ENCODE measurements around the gene LRRC8B.

DNA sequence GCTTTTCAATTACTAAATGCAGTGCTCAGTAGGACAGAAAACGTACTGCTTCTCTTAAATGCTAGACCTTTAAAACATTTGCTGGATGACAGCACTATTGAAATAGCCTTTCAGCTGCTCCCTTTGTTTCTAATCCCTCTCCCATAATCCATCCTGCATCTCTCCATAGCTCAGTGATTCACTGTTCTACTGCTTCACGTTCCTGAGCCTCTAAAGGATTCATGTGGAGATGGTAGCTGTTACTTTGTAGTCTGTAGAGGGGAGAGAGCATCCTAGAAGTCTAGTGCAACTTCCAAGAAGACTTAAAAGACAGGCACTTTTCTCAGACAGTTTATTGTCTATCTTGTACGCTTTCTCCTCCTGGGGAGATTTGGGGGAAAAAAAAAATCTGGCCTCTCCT is 51.4 kb downstream of the LRRC8B start:
- TF ChIP-seq, protein P1, sequence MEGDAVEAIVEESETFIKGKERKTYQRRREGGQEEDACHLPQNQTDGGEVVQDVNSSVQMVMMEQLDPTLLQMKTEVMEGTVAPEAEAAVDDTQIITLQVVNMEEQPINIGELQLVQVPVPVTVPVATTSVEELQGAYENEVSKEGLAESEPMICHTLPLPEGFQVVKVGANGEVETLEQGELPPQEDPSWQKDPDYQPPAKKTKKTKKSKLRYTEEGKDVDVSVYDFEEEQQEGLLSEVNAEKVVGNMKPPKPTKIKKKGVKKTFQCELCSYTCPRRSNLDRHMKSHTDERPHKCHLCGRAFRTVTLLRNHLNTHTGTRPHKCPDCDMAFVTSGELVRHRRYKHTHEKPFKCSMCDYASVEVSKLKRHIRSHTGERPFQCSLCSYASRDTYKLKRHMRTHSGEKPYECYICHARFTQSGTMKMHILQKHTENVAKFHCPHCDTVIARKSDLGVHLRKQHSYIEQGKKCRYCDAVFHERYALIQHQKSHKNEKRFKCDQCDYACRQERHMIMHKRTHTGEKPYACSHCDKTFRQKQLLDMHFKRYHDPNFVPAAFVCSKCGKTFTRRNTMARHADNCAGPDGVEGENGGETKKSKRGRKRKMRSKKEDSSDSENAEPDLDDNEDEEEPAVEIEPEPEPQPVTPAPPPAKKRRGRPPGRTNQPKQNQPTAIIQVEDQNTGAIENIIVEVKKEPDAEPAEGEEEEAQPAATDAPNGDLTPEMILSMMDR (IDR thresholded peaks at IDR 0.05): no peak
- TF ChIP-seq POLR2A (IDR thresholded peaks at IDR 0.05; ENCODE audit: low read length) (no peak), RARB (CRISPR knock-in tag; IDR thresholded peaks at IDR 0.05) (no peak), KDM1A (IDR thresholded peaks at IDR 0.05; ENCODE audit: low read depth) (no peak), RCOR1 (IDR thresholded peaks at IDR 0.05; ENCODE audit: low read depth, low read length) (no peak), ZFP36 (IDR thresholded peaks at IDR 0.05; ENCODE audit: borderline replicate concordance, partially characterized antibody) (no peak), CHD2 (IDR thresholded peaks at IDR 0.05; ENCODE audit: low read length, partially characterized antibody) (no peak), NPAS2 (CRISPR knock-in tag; IDR thresholded peaks at IDR 0.05; ENCODE audit: borderline replicate concordance) (no peak), CEBPB (IDR thresholded peaks at IDR 0.05) (no peak), MYC (IDR thresholded peaks at IDR 0.05; ENCODE audit: borderline replicate concordance, low read length) (no peak), FOSL2 (IDR thresholded peaks at IDR 0.05) (no peak), FOSL2 (CRISPR knock-in tag; IDR thresholded peaks at IDR 0.05) (no peak)
- TF ChIP-seq, protein P2, sequence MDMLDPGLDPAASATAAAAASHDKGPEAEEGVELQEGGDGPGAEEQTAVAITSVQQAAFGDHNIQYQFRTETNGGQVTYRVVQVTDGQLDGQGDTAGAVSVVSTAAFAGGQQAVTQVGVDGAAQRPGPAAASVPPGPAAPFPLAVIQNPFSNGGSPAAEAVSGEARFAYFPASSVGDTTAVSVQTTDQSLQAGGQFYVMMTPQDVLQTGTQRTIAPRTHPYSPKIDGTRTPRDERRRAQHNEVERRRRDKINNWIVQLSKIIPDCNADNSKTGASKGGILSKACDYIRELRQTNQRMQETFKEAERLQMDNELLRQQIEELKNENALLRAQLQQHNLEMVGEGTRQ (IDR thresholded peaks at IDR 0.05): no peak
- TF ChIP-seq, protein P3, sequence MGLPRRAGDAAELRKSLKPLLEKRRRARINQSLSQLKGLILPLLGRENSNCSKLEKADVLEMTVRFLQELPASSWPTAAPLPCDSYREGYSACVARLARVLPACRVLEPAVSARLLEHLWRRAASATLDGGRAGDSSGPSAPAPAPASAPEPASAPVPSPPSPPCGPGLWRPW (IDR thresholded peaks at IDR 0.05): no peak

Data from A549 (cell line).